ENCODE data around the gene SLC39A2. TPM values are rescaled to one million over a fixed set of nuclear protein-coding genes. Genes with fewer than 3 reads are reported as not detected.

SLC39A2 gene
- total RNA-seq, 1 donor from 2014 or later, result 0.38 TPM

DNA sequence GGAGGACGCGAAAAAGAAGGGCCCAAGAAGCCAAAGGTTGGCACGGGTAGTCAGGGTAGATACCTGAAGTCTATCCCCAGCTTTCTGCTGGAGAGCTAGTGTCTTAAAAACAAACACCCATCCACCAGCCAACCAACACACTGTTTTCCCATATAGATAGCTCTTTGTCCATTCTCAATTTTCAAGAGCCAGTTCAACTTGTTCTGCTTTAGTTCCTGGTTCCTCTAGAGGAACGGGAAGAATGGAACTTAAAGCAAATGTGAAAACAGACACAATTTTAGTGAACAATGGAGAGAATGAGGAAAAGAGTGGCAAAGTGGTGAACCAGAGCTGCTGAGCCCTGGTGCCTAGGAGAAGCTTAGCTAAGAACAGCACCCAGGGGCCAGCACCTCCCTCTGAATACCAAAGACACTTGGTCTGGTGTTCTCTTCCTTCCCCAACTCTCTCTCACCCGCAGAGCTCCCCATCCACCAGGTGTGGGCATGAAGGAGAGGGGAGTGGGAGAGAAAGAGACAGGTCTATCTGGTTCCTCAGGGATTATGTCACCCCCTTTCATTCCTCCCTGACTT is 22.0 kb downstream of the SLC39A2 start:
- Mint-ChIP-seq H3K4me3 (no peak overlapping the region), H3K27me3 (peaks cover 38% of the 10 kb centered on the region), H3K36me3 (ENCODE audit: low read depth) (peaks cover 10% of the 10 kb centered on the region), H3K9me3 (no peaks in the 10 kb centered on the region), H3K4me1 (peaks cover 18% of the 10 kb centered on the region), H3K27ac (no peak overlapping the region)
- POLR2A ChIA-PET, result no interaction called here
- ATAC-seq (ENCODE audit: low read depth), result no peak
- intact Hi-C loops (cut with micrococcal nuclease), result no loop called here
- no peak for DNase-seq
- CTCF ChIA-PET, result interaction anchor here (0.8 to 12.2 kb wide), 2 partner anchors 45 to 85 kb away, joined by 3 to 257 read pairs; partner anchors contain the start of gene TMEM253
- TF ChIP-seq, protein P1, sequence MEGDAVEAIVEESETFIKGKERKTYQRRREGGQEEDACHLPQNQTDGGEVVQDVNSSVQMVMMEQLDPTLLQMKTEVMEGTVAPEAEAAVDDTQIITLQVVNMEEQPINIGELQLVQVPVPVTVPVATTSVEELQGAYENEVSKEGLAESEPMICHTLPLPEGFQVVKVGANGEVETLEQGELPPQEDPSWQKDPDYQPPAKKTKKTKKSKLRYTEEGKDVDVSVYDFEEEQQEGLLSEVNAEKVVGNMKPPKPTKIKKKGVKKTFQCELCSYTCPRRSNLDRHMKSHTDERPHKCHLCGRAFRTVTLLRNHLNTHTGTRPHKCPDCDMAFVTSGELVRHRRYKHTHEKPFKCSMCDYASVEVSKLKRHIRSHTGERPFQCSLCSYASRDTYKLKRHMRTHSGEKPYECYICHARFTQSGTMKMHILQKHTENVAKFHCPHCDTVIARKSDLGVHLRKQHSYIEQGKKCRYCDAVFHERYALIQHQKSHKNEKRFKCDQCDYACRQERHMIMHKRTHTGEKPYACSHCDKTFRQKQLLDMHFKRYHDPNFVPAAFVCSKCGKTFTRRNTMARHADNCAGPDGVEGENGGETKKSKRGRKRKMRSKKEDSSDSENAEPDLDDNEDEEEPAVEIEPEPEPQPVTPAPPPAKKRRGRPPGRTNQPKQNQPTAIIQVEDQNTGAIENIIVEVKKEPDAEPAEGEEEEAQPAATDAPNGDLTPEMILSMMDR (IDR thresholded peaks at IDR 0.05), result no peak

DNA sequence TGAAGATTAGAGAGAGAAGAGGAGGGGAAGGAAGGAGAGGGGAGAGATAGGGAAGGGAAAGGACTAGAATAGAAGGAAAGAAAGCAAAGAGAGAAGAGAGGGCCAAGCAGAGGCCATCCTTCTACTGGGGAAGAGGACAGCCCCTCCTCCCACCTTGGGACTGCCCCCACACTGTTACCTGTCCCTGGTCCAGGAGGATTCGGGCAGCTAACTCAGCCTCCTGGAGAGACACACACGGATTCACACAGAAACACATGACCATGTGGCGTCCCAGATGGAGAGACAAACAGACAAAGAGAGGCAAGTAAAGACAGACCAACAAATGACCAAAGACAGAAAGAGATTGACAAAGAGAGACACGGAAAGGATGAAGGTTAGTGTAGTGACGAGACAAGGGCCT is 23.6 kb downstream of the SLC39A2 start:
- no peak overlapping the region for H3K27ac Mint-ChIP-seq
- CTCF ChIA-PET, result interaction anchor here (1.0 to 2.6 kb wide), 2 partner anchors 8 to 71 kb away, joined by 3 to 12 read pairs; no protein-coding TSS in a partner anchor
- H3K36me3 Mint-ChIP-seq (ENCODE audit: low read depth), result peaks cover 7% of the 10 kb centered on the region

DNA sequence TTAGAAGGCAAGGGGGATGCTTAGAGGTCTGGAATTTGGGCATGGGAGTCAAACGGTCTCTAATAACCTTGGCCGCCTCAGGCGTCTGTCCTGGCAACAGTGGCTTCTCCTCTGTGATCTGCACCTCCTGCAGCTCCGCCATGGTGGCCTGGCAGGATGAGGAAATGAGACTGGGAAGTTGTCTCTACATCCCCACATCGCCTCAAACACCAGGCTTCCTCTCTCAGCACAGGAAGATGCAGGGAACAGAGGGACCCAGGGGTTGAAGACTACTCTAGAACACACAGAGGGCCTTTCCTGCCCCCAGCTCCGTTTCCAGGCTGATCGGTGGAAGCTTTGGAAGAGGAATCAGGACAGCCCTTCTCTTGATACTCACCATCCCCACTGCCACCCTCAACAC is 24.1 kb downstream of the SLC39A2 start:
- no peak for ATAC-seq (ENCODE audit: low read depth)
- Mint-ChIP-seq H3K9me3 (no peaks in the 10 kb centered on the region), H3K4me3 (no peak overlapping the region), H3K4me1 (peaks cover 18% of the 10 kb centered on the region), H3K27me3 (peaks cover 34% of the 10 kb centered on the region), H3K27ac (no peak overlapping the region), H3K36me3 (ENCODE audit: low read depth) (peaks cover 7% of the 10 kb centered on the region)
- TF ChIP-seq, protein P1 (IDR thresholded peaks at IDR 0.05), result no peak
- DNase-seq, result no peak
- ChIA-PET CTCF (interaction anchor here (0.8 to 2.6 kb wide), 4 partner anchors 8 to 70 kb away, joined by 3 to 12 read pairs (median 3); no protein-coding TSS in a partner anchor), POLR2A (no interaction called here)
- intact Hi-C loops (cut with micrococcal nuclease), result no loop called here

More for the DNA sequence above, 23.6 kb downstream of the SLC39A2 start:
- H3K9me3 Mint-ChIP-seq, result no peaks in the 10 kb centered on the region
- H3K27me3 Mint-ChIP-seq, result peaks cover 34% of the 10 kb centered on the region
- ATAC-seq (ENCODE audit: low read depth) (no peak), DNase-seq (no peak)
- H3K4me1 Mint-ChIP-seq, result peaks cover 18% of the 10 kb centered on the region
- TF ChIP-seq, protein P1 (IDR thresholded peaks at IDR 0.05), result no peak
- H3K4me3 Mint-ChIP-seq, result peak overlapping the region; percentile 20
- intact Hi-C loops (cut with micrococcal nuclease), result no loop called here
- POLR2A ChIA-PET, result no interaction called here

DNA sequence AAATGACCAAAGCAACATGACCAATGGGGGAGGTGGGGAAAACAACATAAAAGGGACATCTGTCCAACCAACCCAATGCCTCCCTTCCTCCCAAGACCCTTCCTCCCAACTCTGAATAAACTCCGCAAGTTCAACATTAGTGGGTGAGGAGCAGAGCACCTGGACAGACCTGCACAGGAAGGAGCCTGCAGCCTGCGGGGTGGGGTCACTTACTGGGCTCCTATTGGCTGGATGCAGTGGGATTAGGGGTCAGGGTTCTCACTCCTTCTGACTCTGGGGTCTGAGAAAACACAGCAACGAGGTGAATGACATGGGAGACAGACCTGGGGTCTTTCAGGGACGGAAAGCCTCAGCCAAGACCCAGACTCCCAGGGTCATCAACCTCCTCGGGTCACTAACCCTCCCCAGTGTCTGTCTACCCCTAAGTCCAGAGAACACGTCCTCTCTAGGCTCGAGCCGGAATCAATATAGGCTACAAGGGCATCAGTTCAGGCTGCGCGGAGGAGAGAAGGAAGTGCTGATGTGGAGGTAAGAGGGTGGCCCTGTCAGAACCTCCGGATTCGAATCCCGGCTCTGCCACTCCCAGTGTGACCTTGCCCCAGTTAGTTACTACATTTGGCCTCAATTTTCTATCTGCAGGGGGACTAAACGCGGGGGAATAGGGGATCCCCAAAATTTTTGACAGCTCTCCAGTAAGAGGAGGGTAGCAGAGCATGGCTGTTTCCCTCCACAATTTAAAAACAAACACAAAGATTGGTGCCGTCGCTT is 24.9 kb downstream of the SLC39A2 start:
- ATAC-seq (ENCODE audit: low read depth), result no peak
- intact Hi-C loops (cut with micrococcal nuclease), result loop anchor here (1.0 to 2.0 kb wide), 2 partner anchors 10 to 47 kb away; partner anchors contain the start of gene ARHGEF40
- H3K4me3 Mint-ChIP-seq, result peak overlapping the region; percentile 88
- H3K9me3 Mint-ChIP-seq, result no peaks in the 10 kb centered on the region
- no peak for DNase-seq
- CTCF ChIA-PET, result interaction anchor here (0.8 to 2.6 kb wide), 4 partner anchors 9 to 69 kb away, joined by 3 to 12 read pairs (median 3); no protein-coding TSS in a partner anchor
- H3K27ac Mint-ChIP-seq, result peak overlapping the region; percentile 8
- peaks cover 18% of the 10 kb centered on the region for H3K4me1 Mint-ChIP-seq
- TF ChIP-seq, protein P1 (IDR thresholded peaks at IDR 0.05), result no peak
- peaks cover 32% of the 10 kb centered on the region for H3K27me3 Mint-ChIP-seq
- POLR2A ChIA-PET, result interaction anchor here (0.7 kb wide), 1 partner anchor 80 kb away, joined by 3 read pairs; no protein-coding TSS in a partner anchor
- peaks cover 7% of the 10 kb centered on the region for H3K36me3 Mint-ChIP-seq (ENCODE audit: low read depth)
